ENCODE results near the gene LTB. TPM values are rescaled to one million over a fixed set of nuclear protein-coding genes. Genes with fewer than 3 reads are reported as not detected.

Gene LTB
- total and polyA plus RNA-seq, 9 of the 15 experiments (the other 6 are each of a cell fraction or from before 2014, with no cell fraction given) = 0.07 to 0.51 TPM; not detected in 7

GRCh38 chr6:31621320-31621939 lies 39.2 kb upstream of the LTB start (continued):
- 0 out of 2 replicates have a peak, but pooled peaks have one; percentile 25 for TF ChIP-seq DMBX1 (CRISPR knock-in tag; IDR thresholded peaks at IDR 0.05; ENCODE audit: borderline replicate concordance)
- peak in 1 of 2 experiments; percentile 56; a peak in 3 of 4 replicates for TF ChIP-seq ARNT (IDR thresholded peaks at IDR 0.05)
- peak; percentile 92 to 95 for TF ChIP-seq MLLT1 (IDR thresholded peaks at IDR 0.05)
- TF ChIP-seq AFF1 (IDR thresholded peaks at IDR 0.05; ENCODE audit: low read depth in 1 of 2, partially characterized antibody in 2 of 2) = peak; percentile 36 to 60
- TF ChIP-seq DACH1 (IDR thresholded peaks at IDR 0.05; ENCODE audit: partially characterized antibody) = no peak
- TF ChIP-seq ZNF512 (tag; IDR thresholded peaks at IDR 0.05) = peak; percentile 94
- no peak for TF ChIP-seq DDX20 (tag; IDR thresholded peaks at IDR 0.05; ENCODE audit: low read depth)
- TF ChIP-seq ZBTB40 (IDR thresholded peaks at IDR 0.05) = peak; percentile 79
- no peak for TF ChIP-seq ZBTB40 (CRISPR knock-in tag; IDR thresholded peaks at IDR 0.05)
- no peak for TF ChIP-seq HNRNPL (IDR thresholded peaks at IDR 0.05; ENCODE audit: low read depth, low read length)

Data from K562 (cell line).